Left renal pelvis (tissue), 4 donors: ENCODE measurements around the gene ICE1. TPM values are rescaled to one million over a fixed set of nuclear protein-coding genes. Genes with fewer than 3 reads are reported as not detected.
"Not testable (repeated sequence)": the region's sequence is repeated elsewhere in the genome, so short reads cannot be mapped to it uniquely, and the experiment has no call there.

Source experiments
- DNase-seq, 4 donors: peaks; one replicate each; pipeline ENCODE4 v3.0.0-alpha.2; 2013; ENCODE audit warnings: low read depth in 4 of 4, low spot score in 3 of 4
- polyA plus RNA-seq, 4 donors: library from polyadenylated mRNA; unstranded; fragments of 120-200 nt; gene quantifications; one replicate each; pipeline ENCODE4 v1.2.1, GENCODE V29; 2013; ENCODE audit not compliant: insufficient read length in 4 of 4

ICE1 gene
- 10 to 100 TPM; 32.3 to 40.7 (median 35.5) TPM for polyA plus RNA-seq

DNA sequence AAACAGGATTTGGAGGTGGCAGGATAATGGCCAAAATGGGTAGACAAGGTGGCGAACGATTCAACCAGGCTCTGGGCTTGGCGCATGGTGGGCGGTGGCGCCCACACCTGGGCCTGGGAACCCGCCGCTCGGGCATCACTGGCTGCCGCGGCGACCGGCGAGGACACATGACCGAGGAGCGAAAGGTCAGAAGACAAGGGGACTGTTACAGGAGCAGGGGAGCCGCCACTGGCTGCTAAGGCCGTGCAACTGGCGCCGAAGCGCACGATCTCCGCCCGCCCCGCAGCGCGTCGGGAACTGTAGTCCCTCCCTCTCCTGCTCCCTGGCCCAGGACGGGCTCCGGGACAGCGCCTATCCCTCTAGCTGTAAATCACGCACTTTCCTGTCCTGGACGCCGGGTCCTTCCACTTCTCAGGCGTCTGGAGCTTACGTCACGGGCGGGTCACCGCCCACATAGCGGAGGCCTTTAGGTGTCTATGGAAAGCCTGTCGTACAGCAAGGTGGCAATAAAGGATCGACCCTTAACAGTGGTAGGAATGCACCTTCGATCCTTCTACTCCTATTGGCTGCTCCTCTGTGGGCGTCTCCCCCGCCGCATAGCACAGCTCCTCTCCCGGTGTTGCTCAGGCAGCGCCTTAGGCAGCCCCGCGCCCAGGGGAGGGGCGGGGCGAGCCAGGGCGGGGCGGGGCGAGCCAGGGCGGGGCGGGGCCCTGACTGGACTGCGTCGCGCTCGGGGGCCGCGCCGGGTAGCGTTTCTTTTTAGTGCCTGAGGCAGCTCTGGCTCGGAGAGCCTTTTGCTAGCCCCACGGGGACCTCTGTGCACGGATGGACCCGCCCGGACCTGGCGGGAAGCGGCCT lies at the start of gene ICE1:
Gene ICE1 (plus strand): TSS at position 717 of the 858 bp plus-strand sequence. CDS start 239 bp downstream, outside the sequence.
- peak; percentile 95 to 98 (median 96) for DNase-seq

GRCh38 chr5:5372930-5373329 lies 49.5 kb upstream of the ICE1 start:
- no peak for DNase-seq

DNA sequence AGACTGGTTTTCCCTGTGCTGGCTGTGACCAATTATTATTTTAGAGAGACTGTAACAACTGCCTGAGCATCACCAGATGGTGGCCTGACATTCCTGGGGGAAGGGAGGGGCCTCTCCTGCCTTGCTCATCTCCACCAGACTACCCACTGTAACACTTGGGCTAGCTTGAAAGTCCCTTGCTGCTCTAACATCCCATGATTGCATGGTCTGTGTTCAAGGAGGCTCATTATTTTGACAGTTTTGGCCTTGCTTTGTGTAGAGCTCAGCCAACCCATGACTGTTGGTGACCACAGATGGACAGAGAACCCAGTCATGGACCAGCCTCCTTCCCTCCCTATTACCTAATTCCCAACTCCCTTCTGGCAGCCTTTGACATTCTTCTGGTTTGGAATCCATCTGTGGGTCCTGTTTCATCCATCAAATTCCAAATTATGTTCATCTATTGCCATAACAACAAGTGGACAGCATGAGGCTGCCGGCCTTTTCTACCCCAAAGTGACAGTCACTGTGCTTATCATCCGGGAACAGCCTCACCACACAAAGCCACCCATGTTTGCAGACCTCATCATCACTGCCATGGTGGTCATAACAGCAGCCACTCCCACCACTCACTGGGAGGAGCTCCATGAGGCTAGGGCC lies 49.0 kb upstream of the ICE1 start:
- DNase-seq = no peak

DNA sequence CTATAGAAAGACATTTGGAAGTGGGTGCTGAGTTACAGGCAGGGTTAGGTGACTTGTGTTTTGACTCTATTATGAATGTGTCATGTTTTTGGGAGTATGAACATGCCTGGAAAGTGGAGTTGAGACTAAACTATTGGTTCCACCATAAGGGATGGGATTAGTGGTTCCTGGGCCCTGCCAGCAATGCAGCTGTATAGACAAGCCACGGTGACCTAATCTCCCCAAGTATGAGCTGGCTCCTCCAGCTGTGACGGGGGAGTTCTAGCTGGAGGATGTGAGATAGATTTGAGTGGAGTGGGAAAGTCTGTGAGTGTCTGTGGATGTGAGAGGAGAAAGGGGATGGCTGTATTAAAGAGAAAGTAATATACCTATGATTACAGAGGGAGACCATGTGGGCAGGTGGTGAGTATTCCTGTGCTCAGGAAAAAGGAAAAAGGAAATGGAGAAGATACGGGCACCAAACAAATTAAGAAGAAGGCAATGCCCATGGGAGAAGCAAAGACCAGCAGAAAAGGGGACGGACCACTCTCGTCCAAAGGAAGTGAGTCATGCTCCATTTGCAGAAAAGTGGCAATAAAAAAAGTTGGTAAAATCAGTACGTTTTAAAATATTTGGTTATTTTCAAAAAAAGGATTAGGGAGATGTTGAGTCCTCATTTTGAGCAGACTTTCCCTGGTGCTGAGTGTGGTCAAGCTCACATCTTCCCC lies 48.3 kb upstream of the ICE1 start:
- DNase-seq = no peak

DNA sequence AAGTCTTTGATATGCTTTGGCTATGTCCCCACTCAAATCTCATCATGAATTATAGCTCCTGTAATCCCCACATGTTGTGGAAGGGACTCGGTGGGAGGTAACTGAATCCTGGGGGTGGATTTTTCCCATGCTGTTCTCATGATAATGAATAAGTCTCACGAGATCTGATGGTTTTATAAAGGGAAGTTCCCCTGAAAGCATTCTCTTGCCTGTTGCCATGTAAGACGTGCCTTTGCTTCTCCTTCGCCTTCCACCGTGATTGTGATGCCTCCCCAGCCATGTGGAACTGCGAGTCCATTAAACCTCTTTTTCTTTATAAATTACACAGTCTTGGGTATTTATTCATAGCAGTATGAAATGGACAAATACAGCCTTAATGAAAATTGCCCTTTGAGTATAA lies 44.7 kb upstream of the ICE1 start:
- no peak for DNase-seq

GRCh38 chr5:5378531-5378930 lies 43.9 kb upstream of the ICE1 start:
- DNase-seq = no peak

- DNase-seq = no peak
Observed at GRCh38 chr5:5380298-5380697, 42.2 kb upstream of the ICE1 start.

DNA sequence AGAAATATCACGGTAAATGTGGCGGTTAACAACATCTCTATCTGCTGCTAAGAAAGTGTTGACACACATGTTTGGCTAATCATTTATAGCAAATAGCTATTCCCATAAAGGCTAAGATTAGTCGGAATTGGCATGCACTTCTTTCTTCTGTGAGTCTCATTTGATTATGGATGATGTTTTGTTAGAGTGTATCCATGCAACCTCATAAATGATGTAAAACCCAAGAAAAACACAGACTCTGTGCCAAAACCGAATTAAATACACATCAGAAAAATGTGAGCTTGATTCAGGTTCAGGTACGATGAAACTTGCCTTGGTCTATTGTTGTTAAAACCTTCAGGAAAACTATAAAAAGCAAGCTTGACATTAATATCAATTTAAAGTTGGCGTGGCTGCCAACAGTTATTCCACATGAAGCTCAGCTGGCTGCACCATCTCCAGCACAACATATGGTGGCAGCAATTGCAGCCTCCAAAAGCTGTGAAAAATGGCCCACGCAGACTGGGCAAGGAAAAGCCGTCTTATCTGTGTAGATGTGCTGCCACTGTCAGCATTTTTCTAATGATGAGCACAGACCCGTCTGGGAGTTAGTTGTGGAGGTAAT lies 41.1 kb upstream of the ICE1 start:
- DNase-seq = no peak

DNA sequence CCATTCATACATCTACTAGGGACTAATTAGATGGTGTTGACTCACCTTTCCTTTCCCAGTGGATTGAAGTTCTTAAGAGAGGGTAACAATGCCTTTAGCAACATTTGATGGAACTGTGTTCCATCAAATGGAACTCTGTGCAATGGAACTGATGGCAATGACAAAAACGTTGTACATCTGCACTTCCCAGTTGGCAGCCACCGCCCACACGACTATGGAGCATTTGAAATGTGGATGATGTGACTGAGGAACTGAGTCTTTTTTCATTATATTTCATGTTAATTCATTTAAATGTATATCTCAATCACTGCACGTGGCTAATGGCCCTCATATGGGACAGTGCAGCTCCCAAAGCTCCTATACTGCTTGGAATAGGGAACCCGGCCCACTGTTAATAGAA lies 39.0 kb upstream of the ICE1 start:
- DNase-seq = no peak

DNA sequence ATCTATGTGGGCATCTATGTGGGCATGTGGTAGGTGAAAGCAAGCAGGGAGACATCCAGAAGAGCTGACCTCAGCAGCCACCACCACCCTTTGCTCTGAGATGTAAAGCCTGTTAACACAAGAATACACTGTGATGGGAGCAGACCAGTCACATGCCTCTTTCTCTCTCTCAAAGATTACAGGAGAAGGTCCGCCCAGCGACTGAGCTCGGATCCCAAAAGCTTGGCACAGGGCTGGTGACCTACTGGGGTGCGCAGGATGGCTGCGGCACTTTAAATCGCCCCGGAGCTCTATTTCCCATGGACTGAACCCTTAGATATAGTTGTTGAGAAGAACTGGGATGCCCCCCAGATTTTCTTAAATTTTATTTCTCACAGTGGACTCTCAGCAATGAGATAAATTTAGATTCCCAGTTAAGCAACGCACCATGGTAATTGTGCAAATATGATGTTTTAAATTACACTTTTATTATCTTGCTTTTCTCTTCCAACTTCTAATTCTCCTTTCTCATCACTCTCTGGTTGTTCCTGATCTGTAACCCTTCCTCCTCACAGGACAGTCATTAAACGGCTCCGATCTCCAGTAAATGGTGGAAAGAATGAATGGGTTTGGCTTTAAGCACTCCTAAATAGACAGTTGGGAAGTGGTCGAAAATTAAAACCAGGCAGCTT lies 37.7 kb upstream of the ICE1 start:
- DNase-seq = no peak

DNA sequence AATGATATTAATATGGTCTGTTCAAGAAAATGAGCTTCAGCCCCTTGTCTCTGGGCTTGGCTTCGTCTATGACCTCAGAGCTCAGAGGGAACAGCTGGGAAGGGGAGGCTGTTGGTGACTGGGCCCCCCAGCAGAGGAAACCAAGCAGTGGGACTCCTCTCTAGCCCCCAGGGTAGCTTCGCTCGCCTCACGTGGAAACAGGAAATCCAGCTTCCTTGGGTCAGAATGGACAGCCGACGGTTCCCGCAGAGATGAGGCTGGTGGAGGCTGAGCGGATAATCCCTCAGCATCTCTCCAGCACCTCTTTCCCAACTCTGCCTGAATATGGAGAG lies 37.2 kb upstream of the ICE1 start:
- no peak for DNase-seq

- DNase-seq = no peak
Observed at GRCh38 chr5:5386329-5386728, 36.1 kb upstream of the ICE1 start.

DNA sequence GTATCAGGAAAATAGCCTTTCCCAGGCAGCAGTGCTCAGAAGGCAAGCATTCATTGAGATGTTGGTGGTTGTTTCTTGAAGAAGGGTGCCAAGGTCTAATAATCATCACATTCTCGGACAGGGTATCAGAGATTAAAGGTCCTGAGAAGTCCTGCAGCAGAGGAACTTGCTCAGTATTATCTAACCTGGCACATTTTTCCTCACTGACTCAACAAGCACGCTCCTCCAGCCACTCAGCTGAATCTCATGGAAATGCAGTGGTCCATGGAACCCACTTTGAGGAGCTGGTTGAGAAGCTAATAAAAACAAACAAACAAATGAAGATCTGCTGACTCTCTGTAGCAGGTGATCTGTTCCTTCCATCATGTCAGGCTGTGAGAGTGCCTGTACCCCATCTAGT lies 35.3 kb upstream of the ICE1 start:
- DNase-seq = no peak

GRCh38 chr5:5387777-5388176 lies 34.7 kb upstream of the ICE1 start:
- no peak for DNase-seq

DNA sequence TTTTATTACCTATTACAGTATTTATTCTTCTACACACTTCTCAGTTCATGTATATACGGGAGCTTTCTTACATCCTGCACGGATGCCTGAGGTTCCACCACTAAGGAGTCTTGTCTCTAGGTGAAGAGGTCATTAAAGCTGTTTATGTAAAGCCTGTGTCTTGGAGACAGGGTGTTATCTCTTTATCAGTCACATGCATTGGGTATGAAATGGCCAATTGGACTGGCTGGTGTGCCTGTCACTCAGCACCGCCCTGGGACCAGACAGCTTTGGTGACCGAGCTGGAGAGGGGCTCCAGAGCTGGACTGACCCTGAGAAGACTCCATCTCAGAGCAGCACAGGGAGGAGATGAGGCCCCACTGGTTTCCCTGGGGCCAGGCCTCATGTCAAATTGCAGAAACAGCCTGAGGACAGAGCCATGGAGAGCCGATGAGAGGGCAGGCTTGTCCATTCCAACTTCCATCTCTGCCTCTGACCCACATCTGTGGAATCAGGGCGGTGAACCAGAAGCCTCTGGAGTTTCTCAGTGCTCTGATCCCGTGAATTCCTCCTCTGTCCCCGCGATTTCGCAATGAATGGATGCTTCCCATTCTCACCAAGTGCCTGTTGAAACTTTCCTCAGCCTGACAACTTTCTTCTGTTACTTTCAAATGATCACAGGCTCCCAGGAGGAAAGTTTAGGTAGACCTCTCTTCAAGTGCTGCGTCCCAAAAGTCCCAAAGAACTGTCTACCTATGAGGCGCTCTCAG lies 32.2 kb upstream of the ICE1 start:
- DNase-seq = not testable (repeated sequence)

- DNase-seq = not testable (repeated sequence)
Observed at GRCh38 chr5:5392504-5392903, 30.0 kb upstream of the ICE1 start.

DNA sequence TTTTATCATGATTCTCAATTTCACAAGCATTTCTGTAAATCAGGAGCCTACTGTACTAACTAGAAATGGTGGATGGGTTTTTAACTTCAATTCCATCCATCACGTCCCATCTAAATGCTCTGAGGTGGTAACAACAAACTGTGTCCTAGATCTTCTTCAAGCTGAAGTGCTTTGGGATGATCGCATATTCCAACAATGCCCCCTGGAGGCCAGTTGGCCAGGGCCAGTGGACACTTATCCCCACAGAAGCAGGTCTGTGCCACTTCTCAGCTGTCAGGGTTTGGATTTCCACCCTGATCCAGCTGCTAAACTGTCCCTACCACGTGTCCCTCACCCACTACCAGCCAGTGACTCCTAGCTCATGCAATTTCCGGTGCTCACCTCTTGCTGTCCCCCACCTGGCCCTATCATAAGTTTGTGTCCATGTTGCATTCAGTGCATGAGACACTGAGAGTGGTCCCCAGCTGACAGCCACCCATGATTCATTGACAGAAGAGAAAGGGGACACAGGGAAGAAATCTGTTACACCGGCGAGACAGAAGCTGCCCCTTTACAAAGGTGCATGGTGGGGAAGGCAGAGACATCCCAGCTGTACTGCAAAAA lies 28.0 kb upstream of the ICE1 start:
- peak in 3 of 4 donors; percentile 33 to 48 (median 40) for DNase-seq

DNA sequence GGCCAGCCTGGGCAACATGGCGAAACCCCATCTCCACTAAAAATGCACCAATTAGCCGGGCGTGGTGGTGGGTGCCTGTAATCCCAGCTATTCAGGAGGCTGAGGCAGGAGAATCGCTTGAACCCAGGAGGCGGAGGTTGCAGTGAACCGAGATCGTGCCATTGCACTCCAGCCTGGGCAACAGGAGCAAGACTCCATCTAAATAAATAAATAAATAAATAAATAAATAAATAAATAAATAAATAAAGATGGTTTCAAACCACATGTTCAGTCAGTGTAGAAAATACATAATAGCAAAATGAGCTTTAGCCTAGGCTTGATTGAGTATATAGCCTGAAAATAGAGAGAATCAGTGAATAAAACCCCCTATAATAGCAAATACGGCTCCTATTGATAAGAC lies 27.4 kb upstream of the ICE1 start:
- DNase-seq = not testable (repeated sequence)

GRCh38 chr5:5398071-5398470 lies 24.4 kb upstream of the ICE1 start:
- no peak for DNase-seq
